Stimulated activated memory B cell treated with anti-CD40 and anti-IgM and Interleukin-4, amounts not matched to agents 10 μg/mL and 1 μg/mL and 100 μg/mL, for 72 hours (primary cell): ENCODE results near the gene KRTAP4-5.
"Not testable (repeated sequence)": the region's sequence is repeated elsewhere in the genome, so short reads cannot be mapped to it uniquely, and the experiment has no call there.

Experiments
- ATAC-seq: fragments of 150-1000 bp; cut with Tn5 transposase; 2 replicates; pipeline ENCODE4 v1.10.0; 2021
- H3K27ac Mint-ChIP-seq: one replicate; pipeline ENCODE4 v1.8.0; 2022; ENCODE audit warnings: mild to moderate bottlenecking, mixed read lengths
- H3K27me3 Mint-ChIP-seq: one replicate; pipeline ENCODE4 v1.8.0; 2022; ENCODE audit warnings: mixed read lengths
- H3K36me3 Mint-ChIP-seq: one replicate; pipeline ENCODE4 v1.8.0; 2022; ENCODE audit warnings: mixed read lengths
- H3K4me1 Mint-ChIP-seq: one replicate; pipeline ENCODE4 v1.8.0; 2022; ENCODE audit warnings: mixed read lengths
- H3K4me3 Mint-ChIP-seq: one replicate; pipeline ENCODE4 v1.8.0; 2022; ENCODE audit warnings: mild to moderate bottlenecking, moderate library complexity, mixed read lengths
- H3K9me3 Mint-ChIP-seq: one replicate; pipeline ENCODE4 v1.8.0; 2022; ENCODE audit warnings: mixed read lengths

The KRTAP4-5 gene

GRCh38 chr17:41104386-41105038 lies 45.1 kb downstream of the KRTAP4-5 start:
- ATAC-seq, H3K27ac Mint-ChIP-seq, H3K4me3 Mint-ChIP-seq, H3K4me1 Mint-ChIP-seq, H3K36me3 Mint-ChIP-seq, H3K9me3 Mint-ChIP-seq: not testable (repeated sequence)
- H3K27me3 Mint-ChIP-seq = peaks cover 33% of the 10 kb centered on the region

- Mint-ChIP-seq H3K9me3 (no peaks in the 10 kb centered on the region), H3K4me3 (no peak overlapping the region), H3K27ac (no peak overlapping the region), H3K36me3 (no peaks in the 10 kb centered on the region), H3K4me1 (peaks cover 7% of the 10 kb centered on the region), H3K27me3 (peaks cover 33% of the 10 kb centered on the region)
- no peak for ATAC-seq
These were observed 45.7 kb downstream of the KRTAP4-5 start for GRCh38 chr17:41103896-41104295.

GRCh38 chr17:41101586-41102259 lies 47.9 kb downstream of the KRTAP4-5 start, which contains the start of gene KRTAP4-16:
Gene KRTAP4-16 (minus strand): TSS chr17:41102209. CDS start chr17:41102209, 0 bp downstream.
- H3K4me3 Mint-ChIP-seq = no peak within 1 kb of the TSS
- no peaks in the 10 kb centered on the region for H3K36me3 Mint-ChIP-seq
- H3K27me3 Mint-ChIP-seq = peaks cover 51% of the 10 kb centered on the region
- H3K4me1 Mint-ChIP-seq = no peaks in the 10 kb centered on the region
- H3K9me3 Mint-ChIP-seq = no peaks in the 10 kb centered on the region
- ATAC-seq = no peak
- H3K27ac Mint-ChIP-seq = no peak within 1 kb of the TSS

DNA sequence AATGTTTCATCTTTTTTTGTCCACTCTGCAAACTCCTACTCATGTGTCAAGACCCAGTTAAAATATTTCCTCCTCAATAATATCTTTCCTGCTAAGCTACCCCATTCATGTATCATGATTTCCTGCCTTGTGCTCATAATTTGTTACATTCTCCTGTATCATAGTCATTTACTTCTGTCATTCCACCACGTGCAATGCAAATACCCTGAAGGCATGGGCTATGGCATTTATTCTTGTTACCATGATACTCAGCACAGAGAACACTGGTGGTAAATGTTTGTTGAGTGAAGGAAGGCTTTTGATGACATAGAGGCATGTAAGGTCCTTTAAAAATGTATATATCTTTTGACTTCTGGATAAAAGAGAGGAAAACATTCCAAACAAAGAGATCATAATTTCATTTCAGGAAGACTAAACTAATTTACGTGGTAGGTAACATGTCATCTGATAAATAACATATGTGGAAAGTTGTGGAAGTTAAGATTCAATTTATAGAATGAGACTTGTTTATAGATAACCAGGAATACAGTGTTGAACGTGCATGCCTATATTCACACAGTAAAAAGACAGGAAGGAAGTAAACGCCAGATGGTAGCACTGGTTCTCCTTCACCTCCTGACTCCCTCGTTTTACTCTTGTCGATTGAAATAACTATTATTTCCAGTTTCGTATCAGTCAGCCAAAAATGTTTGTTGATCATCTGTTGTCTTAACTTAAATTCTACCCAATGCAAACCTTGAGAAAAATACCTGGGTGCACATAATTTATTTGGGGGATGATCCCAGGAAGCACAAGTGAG lies 49.7 kb downstream of the KRTAP4-5 start:
- not testable (repeated sequence) for ATAC-seq, H3K9me3 Mint-ChIP-seq, H3K36me3 Mint-ChIP-seq, H3K4me3 Mint-ChIP-seq, H3K4me1 Mint-ChIP-seq, H3K27ac Mint-ChIP-seq
- H3K27me3 Mint-ChIP-seq = peaks cover 57% of the 10 kb centered on the region
